ENCODE results near the gene LUZP2. TPM values are rescaled to one million over a fixed set of nuclear protein-coding genes. Genes with fewer than 3 reads are reported as not detected.

The LUZP2 gene
- total and polyA plus RNA-seq, 8 donors: 1.2 to 8.3 (median 4.6) TPM; not detected in 1

DNA sequence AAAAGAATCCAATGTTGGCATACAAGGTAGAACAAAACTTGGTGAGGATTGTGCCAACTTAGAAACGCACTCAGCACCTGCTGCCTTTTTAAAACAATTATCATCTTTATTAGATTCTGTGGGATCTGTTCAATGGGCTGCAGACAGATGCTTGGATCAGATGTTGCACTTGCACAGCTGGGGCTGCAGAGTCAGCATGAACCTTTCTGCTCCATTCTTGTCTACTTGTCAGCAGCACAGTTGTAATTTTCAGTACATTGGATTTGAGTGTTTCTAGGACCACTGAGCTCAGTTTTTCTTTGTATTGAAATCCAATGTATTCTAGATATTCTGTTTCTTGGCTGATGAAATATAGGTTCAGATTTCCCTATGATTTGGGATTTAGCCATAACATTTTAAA is 164.5 kb downstream of the LUZP2 start:
- Histone ChIP-seq H3K36me3 (no peaks in the 10 kb centered on the region), H3K4me1 (no peaks in the 10 kb centered on the region), H3K4me3 (no peak overlapping the region), H3K9me3 (no peaks in the 10 kb centered on the region), H3K27ac (no peak overlapping the region), H3K27me3 (no peaks in the 10 kb centered on the region)
- TF ChIP-seq CTCF (IDR thresholded peaks at IDR 0.05): no peak
- ATAC-seq: no peak
- no peak for DNase-seq
- intact Hi-C loops (cut with DNase I): no loop called here

DNA sequence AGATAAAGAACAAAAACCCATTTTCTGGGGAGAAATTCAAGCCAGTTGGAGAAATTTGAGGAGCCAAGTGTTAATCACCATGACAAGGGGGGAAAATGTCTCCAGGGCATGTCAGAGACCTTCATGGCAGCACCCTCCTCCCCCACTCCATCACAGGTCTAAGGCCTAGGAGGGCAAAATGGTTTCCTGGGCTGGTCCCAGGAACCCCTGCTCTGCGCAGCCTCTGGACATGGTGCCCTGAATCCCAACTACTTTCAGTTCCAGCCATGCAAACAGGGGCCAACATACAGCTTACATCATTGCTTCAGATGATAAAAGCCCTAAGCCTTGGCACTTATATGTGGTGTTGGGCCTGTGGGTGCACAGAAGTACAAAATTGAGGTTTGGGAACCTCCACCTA is 167.5 kb downstream of the LUZP2 start:
- Histone ChIP-seq H3K4me1 (no peaks in the 10 kb centered on the region), H3K27ac (no peak overlapping the region), H3K4me3 (no peak overlapping the region), H3K27me3 (no peaks in the 10 kb centered on the region), H3K9me3 (no peaks in the 10 kb centered on the region), H3K36me3 (no peaks in the 10 kb centered on the region)
- TF ChIP-seq CTCF (IDR thresholded peaks at IDR 0.05): no peak
- DNase-seq (no peak), ATAC-seq (no peak)
- intact Hi-C loops (cut with DNase I): no loop called here

GRCh38 chr11:24667353-24667968 is 170.6 kb downstream of the LUZP2 start:
- Histone ChIP-seq H3K4me1 (no peaks in the 10 kb centered on the region), H3K36me3 (no peaks in the 10 kb centered on the region), H3K4me3 (no peak overlapping the region), H3K27me3 (no peaks in the 10 kb centered on the region), H3K27ac (no peak overlapping the region), H3K9me3 (no peaks in the 10 kb centered on the region)
- DNase-seq (no peak), ATAC-seq (no peak)
- TF ChIP-seq CTCF (IDR thresholded peaks at IDR 0.05): no peak
- intact Hi-C loops (cut with DNase I): no loop called here

GRCh38 chr11:24678703-24679348 is 182.0 kb downstream of the LUZP2 start:
- no peaks in the 10 kb centered on the region for H3K36me3 ChIP-seq
- no peaks in the 10 kb centered on the region for H3K27me3 ChIP-seq
- no peaks in the 10 kb centered on the region for H3K4me1 ChIP-seq
- no peaks in the 10 kb centered on the region for H3K9me3 ChIP-seq
- H3K27ac ChIP-seq: no peak overlapping the region
- no peak overlapping the region for H3K4me3 ChIP-seq
- no peak for DNase-seq
- no peak for ATAC-seq
- TF ChIP-seq CTCF (IDR thresholded peaks at IDR 0.05): no peak
- intact Hi-C loops (cut with DNase I): no loop called here

DNA sequence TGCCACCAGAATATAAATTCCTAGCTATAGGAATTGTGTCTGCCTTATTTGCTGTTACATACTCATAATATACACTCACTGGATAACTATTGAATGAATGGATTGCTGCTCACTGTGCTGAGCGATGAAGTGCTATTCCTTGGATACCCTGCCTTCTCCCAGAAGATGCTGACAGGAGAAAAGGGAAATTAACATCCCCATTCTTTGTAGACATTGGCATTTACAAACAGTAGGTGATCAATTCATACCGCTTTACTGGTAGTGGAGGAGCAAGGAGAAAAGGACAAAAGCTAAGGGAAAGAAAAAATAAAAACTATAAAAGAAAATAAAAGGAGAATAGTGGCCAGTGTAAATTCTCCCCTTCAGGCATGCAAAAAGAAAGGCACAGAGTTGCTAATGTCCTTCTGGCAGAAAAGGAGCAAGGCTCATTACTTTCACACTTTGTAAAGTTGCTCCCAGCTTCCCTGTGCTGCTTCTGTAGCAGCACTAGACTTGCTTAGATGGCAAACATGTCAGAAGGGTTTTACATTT is 183.0 kb downstream of the LUZP2 start:
- DNase-seq: no peak
- ATAC-seq: no peak
- Histone ChIP-seq H3K4me1 (no peaks in the 10 kb centered on the region), H3K36me3 (no peaks in the 10 kb centered on the region), H3K4me3 (no peak overlapping the region), H3K27me3 (no peaks in the 10 kb centered on the region), H3K9me3 (no peaks in the 10 kb centered on the region), H3K27ac (no peak overlapping the region)
- intact Hi-C loops (cut with DNase I): no loop called here
- TF ChIP-seq CTCF (IDR thresholded peaks at IDR 0.05): no peak

Measured in left lung (tissue), 10 donors.